ENCODE results near the gene ZBTB4.

- TF ChIP-seq ZNF274 (IDR thresholded peaks at IDR 0.05; ENCODE audit: low read depth, low read length), result no peak
- no peak for TF ChIP-seq YY1 (IDR thresholded peaks at IDR 0.05; ENCODE audit: insufficient read depth, insufficient read length)
- no peak for TF ChIP-seq SUZ12 (IDR thresholded peaks at IDR 0.05; ENCODE audit: extremely low read depth, insufficient read depth, insufficient read length)
Measured at GRCh38 chr17:7427549-7427948, 51.9 kb downstream of the ZBTB4 start.
